ENCODE results near the gene ENDOD1. TPM values are rescaled to one million over a fixed set of nuclear protein-coding genes. Genes with fewer than 3 reads are reported as not detected.

Gene ENDOD1
- total RNA-seq, 1 donor from 2014 or later = 13.3 TPM

- intact Hi-C loops (cut with DNase I) = loop anchor here (2.0 to 5.0 kb wide), 4 partner anchors 66 to 612 kb away; partner anchors contain the start of genes ENDOD1 and SESN3
- DNase-seq (ENCODE audit: low spot score) = no peak
These were observed 63.5 kb downstream of the ENDOD1 start for GRCh38 chr11:95152876-95153856.

- intact Hi-C loops (cut with DNase I) = loop anchor here (2.0 to 5.0 kb wide), 4 partner anchors 67 to 611 kb away; partner anchors contain the start of genes ENDOD1 and SESN3
These were observed 64.2 kb downstream of the ENDOD1 start for GRCh38 chr11:95153857-95154246.

GRCh38 chr11:95154514-95154913, 64.9 kb downstream of the ENDOD1 start:
- intact Hi-C loops (cut with DNase I) = loop anchor here (5.0 kb wide), 2 partner anchors 67 to 78 kb away; partner anchors contain the start of genes ENDOD1 and SESN3
- no peak for DNase-seq (ENCODE audit: low spot score)

More at GRCh38 chr11:95153857-95154246, 64.2 kb downstream of the ENDOD1 start:
- DNase-seq (ENCODE audit: low spot score) = no peak

GRCh38 chr11:95155385-95155784, 65.7 kb downstream of the ENDOD1 start:
- intact Hi-C loops (cut with DNase I) = no loop called here
- DNase-seq (ENCODE audit: low spot score) = no peak

- intact Hi-C loops (cut with DNase I) = no loop called here
- no peak for DNase-seq (ENCODE audit: low spot score)
These were observed 66.6 kb downstream of the ENDOD1 start for GRCh38 chr11:95156133-95156721.

GRCh38 chr11:95156916-95157541, 67.4 kb downstream of the ENDOD1 start:
- DNase-seq (ENCODE audit: low spot score) = no peak

GRCh38 chr11:95157824-95158223, 68.2 kb downstream of the ENDOD1 start:
- DNase-seq (ENCODE audit: low spot score) = no peak
- intact Hi-C loops (cut with DNase I) = no loop called here

More at GRCh38 chr11:95156916-95157541, 67.4 kb downstream of the ENDOD1 start:
- intact Hi-C loops (cut with DNase I) = no loop called here

- intact Hi-C loops (cut with DNase I) = no loop called here
These were observed 71.6 kb downstream of the ENDOD1 start for GRCh38 chr11:95161248-95161647.

GRCh38 chr11:95163106-95163505, 73.5 kb downstream of the ENDOD1 start:
- intact Hi-C loops (cut with DNase I) = no loop called here
- DNase-seq (ENCODE audit: low spot score) = no peak

More at GRCh38 chr11:95161248-95161647, 71.6 kb downstream of the ENDOD1 start:
- no peak for DNase-seq (ENCODE audit: low spot score)

GRCh38 chr11:95165638-95166037, 76.0 kb downstream of the ENDOD1 start:
- intact Hi-C loops (cut with DNase I) = no loop called here
- no peak for DNase-seq (ENCODE audit: low spot score)

GRCh38 chr11:95166781-95167180, 77.1 kb downstream of the ENDOD1 start:
- no peak for DNase-seq (ENCODE audit: low spot score)
- intact Hi-C loops (cut with DNase I) = no loop called here

- DNase-seq (ENCODE audit: low spot score) = no peak
- intact Hi-C loops (cut with DNase I) = no loop called here
These were observed 80.6 kb downstream of the ENDOD1 start for GRCh38 chr11:95170294-95170693.

- no peak for DNase-seq (ENCODE audit: low spot score)
- intact Hi-C loops (cut with DNase I) = no loop called here
These were observed 86.3 kb downstream of the ENDOD1 start for GRCh38 chr11:95175818-95176380.

Other genes starting within 250 kb of the ENDOD1 start
- 57.8 TPM for gene CWC15, start 116.3 kb upstream of the ENDOD1 start, total RNA-seq
- gene KDM4D, start 116.1 kb upstream of the ENDOD1 start, total RNA-seq = 0.83 TPM
- not detected for gene KDM4E, start 64.6 kb upstream of the ENDOD1 start, total RNA-seq
- not detected for gene KDM4F, start 40.4 kb upstream of the ENDOD1 start, total RNA-seq
- 25.1 TPM for gene SRSF8, start 22.9 kb upstream of the ENDOD1 start, total RNA-seq
- gene SESN3, start 141.4 kb downstream of the ENDOD1 start, total RNA-seq = 10.6 TPM

All from cardiac septum (tissue), 1 donor.